SJCRH30 (cell line): ENCODE data around the gene CUL5. TPM values are rescaled to one million over a fixed set of nuclear protein-coding genes. Genes with fewer than 3 reads are reported as not detected.
"Not testable (repeated sequence)": the region's sequence is repeated elsewhere in the genome, so short reads cannot be mapped to it uniquely, and the experiment has no call there.

Experiments
- DNase-seq, 2 experiments: peaks; one replicate each; pipeline ENCODE4 v3.0.0-alpha.2; 2015 to 2020
- H3K27ac ChIP-seq: fragments of 250-450 bp; sonication (Bioruptor Pico); 2 replicates; pipeline ENCODE4 v1.5.1; 2020; ENCODE audit warnings: mild to moderate bottlenecking, moderate library complexity
- H3K27me3 ChIP-seq: fragments of 250-450 bp; sonication (Bioruptor Pico); 2 replicates; pipeline ENCODE4 v1.5.1; 2020; ENCODE audit warnings: mild to moderate bottlenecking, moderate library complexity
- H3K36me3 ChIP-seq: fragments of 250-450 bp; sonication (Bioruptor Pico); 2 replicates; pipeline ENCODE4 v1.5.1; 2020; ENCODE audit warnings: mild to moderate bottlenecking, moderate library complexity
- H3K4me1 ChIP-seq: fragments of 250-450 bp; sonication (Bioruptor Pico); 2 replicates; pipeline ENCODE4 v1.5.1; 2020; ENCODE audit warnings: mild to moderate bottlenecking, moderate library complexity
- H3K4me3 ChIP-seq: fragments of 250-450 bp; sonication (Bioruptor Pico); 2 replicates; pipeline ENCODE4 v1.5.1; 2020; ENCODE audit warnings: mild to moderate bottlenecking, moderate library complexity
- H3K9me3 ChIP-seq: fragments of 250-450 bp; sonication (Bioruptor Pico); replicated peaks from 2 replicates; pipeline ENCODE4 v1.5.1; 2020; ENCODE audit warnings: mild to moderate bottlenecking, moderate library complexity
- total RNA-seq: library from RNA; depleted of rRNA; stranded (reverse); fragments of >200 nt; shearing (Covaris generic); gene quantifications from 2 replicates; pipeline ENCODE4 v1.2.3, GENCODE V29; 2014

The CUL5 gene
- total RNA-seq, 1 experiment from 2014 or later, result 24.0 TPM

DNA sequence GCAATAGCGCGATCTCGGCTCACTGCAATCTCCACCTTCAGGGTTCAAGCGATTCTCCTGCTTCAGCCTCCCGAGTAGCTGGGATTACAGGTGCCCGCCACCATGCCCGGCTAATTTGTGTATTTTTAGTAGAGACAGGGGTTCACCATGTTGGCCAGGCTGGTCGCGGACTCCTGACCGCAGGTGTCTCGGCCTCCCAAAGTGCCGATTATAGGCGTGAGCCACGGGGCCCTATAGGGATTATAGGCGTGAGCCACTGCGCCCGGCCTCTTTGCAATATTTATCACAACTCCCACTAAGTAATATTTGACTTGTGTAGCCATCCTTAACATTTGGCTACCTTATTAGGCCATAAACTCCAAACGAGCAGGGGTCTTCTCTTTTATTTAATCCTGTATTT is 879 bp upstream of the CUL5 start:
- no peaks in the 10 kb centered on the region for H3K27me3 ChIP-seq
- no peak overlapping the region for H3K4me3 ChIP-seq
- H3K4me1 ChIP-seq, result no peaks in the 10 kb centered on the region
- H3K36me3 ChIP-seq, result no peaks in the 10 kb centered on the region
- no peak for DNase-seq
- H3K9me3 ChIP-seq, result no peaks in the 10 kb centered on the region
- no peak overlapping the region for H3K27ac ChIP-seq

DNA sequence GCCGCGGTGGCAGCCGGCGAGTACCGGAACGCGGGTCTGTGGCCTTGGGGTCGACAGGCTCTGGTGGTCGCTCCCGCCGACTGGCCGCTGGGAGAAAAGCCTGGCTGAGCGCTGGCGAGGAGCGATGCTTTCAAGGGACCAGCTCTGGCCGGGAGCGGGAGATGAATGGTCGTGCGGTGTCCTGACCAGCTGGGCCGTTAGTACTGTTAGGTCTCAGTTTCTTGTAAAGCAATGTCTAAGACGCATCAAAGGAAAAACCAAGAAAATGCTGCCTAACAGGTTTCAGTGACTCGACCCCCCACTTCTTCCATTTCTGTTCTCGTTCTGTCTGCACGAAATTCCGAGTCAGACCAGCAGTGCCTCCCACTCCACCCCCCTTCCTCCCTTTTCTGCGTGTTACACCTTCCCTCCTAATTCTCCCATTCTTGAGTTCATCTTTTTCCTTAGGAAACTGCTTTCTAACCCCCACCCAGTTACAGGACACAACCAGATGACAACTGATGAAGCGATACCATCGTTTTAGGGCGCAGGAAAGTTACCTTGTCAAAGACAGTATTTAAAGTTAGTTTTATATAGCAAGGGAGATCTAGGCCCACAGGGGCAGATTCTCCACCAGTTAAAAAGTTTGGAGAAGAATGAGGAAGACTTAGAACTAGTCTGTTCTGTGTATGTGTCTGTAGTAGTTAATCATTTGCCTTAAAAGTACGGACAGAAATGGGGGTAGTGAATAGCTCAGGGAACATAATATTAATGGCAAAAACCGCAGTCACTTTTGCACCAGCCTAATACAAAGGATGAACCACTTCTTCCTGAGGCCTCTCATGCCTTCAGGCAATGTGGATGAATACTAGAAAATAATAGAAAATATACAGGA is 1.0 kb downstream of the CUL5 start:
- Histone ChIP-seq H3K4me3 (peak overlapping the region; percentile 95), H3K27me3 (no peaks in the 10 kb centered on the region), H3K9me3 (no peaks in the 10 kb centered on the region), H3K27ac (peak overlapping the region; percentile 97), H3K36me3 (no peaks in the 10 kb centered on the region), H3K4me1 (no peaks in the 10 kb centered on the region)
- DNase-seq, result peak in 1 of 2 experiments; percentile 8

DNA sequence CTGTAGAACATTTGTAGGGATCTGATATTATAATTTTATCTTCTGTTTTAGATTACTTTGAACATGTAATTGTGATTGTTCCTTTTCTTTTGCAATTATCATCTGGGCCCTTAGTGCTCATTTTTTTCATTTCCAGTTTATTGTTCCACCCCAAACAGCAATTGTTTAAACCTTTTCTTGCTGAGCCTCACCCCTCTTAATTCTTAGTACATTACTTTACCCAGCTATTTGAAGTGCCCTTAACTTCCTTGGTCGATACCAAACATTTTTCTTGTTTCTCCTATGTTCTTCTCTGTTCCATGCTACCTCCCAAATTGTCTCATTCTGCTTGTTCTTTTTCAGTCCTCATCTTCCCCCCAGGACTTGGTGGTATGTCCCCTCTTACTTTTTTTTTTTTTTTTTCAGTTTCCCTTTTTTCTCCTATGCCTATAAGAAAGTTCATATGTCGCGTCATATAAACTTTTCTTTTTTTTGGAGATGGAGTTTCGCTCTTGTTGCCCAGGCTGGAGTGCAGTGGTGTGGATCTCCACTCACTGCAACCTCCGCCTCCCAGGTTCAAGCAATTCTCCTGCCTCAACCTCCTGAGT is 3.5 kb downstream of the CUL5 start:
- DNase-seq, result no peak
- H3K27me3 ChIP-seq, result no peaks in the 10 kb centered on the region
- H3K36me3 ChIP-seq, result no peaks in the 10 kb centered on the region
- H3K27ac ChIP-seq, result no peak overlapping the region
- no peaks in the 10 kb centered on the region for H3K4me1 ChIP-seq
- no peaks in the 10 kb centered on the region for H3K9me3 ChIP-seq
- no peak overlapping the region for H3K4me3 ChIP-seq

DNA sequence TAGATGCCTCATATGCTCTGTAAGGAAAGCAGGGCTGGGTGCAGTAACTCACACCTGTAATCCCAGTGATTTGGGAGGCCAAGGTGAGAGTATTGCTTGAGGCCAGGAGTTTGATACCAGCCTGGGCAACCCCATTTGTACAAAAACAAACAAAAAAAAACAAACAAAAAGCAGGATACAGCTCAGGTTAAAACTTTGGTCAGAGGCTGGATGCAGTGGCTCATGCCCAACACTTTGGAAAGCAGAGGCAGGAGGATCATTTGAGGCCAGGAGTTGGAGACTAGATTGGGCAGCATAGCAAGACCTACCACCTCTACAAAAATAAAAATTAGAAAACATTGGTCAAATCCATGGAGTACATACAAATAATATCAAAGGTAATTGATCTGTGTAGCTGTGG is 7.9 kb downstream of the CUL5 start:
- Histone ChIP-seq H3K4me3 (no peak overlapping the region), H3K27me3 (no peaks in the 10 kb centered on the region), H3K9me3 (no peaks in the 10 kb centered on the region)

DNA sequence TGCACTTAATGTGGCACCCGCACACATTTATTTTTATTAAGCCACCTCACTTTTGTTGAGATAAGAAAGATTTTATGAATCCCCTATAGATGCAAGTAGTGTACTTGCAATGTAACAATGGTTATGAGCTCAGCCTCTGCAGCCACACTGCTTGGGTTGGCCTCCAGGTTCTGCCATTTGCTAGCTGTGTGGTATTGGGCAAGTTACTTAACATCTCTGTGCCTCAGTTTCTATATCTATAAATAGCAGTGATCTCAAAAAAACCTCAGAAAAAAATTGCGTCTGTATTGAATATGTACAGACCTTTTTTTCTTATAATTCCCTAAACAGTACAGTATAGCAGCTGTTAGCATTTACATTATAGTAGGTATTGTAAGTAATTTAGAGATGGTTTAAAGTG is 10.0 kb downstream of the CUL5 start:
- Histone ChIP-seq H3K9me3 (no peaks in the 10 kb centered on the region), H3K27ac (no peak overlapping the region), H3K4me3 (no peak overlapping the region), H3K27me3 (no peaks in the 10 kb centered on the region), H3K36me3 (no peaks in the 10 kb centered on the region), H3K4me1 (no peaks in the 10 kb centered on the region)
- no peak for DNase-seq

More for the DNA sequence above, 7.9 kb downstream of the CUL5 start:
- no peak for DNase-seq
- no peak overlapping the region for H3K27ac ChIP-seq
- no peaks in the 10 kb centered on the region for H3K4me1 ChIP-seq
- H3K36me3 ChIP-seq, result no peaks in the 10 kb centered on the region

DNA sequence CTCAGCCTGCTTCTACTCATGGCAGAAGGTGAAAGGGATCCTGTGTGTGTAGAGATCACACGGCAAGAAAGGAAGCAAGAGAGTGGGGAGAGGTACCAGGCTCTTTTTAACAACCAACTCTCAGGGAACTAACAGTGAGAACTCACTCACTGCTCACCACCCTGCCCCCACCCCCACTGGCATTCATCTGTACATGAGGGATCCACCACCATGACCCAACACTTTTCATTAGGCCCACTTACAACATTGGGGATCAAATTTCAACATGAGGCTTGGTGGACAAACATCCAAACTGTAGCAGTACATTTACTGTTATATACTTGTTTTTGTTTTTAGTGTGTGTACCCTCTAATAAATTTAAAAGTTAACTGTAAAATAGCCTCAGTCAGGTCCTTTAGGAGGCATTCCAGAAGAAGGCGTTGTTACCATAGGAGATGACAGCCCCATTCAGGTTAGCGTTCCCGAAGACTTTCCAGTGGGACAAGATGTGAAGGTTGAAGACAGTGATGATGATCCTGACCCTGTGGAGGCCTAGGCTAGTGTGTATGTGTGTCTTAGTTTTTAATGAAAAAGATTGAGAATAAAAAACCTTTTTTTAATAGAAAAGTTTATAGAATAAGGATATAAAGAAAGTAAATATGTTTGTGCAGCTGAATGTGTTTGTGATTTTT is 11.3 kb downstream of the CUL5 start:
- Histone ChIP-seq H3K27me3 (no peaks in the 10 kb centered on the region), H3K4me1 (no peaks in the 10 kb centered on the region), H3K27ac (no peak overlapping the region), H3K9me3 (no peaks in the 10 kb centered on the region), H3K4me3 (no peak overlapping the region), H3K36me3 (no peaks in the 10 kb centered on the region)
- DNase-seq, result peak; percentile 5 to 9

DNA sequence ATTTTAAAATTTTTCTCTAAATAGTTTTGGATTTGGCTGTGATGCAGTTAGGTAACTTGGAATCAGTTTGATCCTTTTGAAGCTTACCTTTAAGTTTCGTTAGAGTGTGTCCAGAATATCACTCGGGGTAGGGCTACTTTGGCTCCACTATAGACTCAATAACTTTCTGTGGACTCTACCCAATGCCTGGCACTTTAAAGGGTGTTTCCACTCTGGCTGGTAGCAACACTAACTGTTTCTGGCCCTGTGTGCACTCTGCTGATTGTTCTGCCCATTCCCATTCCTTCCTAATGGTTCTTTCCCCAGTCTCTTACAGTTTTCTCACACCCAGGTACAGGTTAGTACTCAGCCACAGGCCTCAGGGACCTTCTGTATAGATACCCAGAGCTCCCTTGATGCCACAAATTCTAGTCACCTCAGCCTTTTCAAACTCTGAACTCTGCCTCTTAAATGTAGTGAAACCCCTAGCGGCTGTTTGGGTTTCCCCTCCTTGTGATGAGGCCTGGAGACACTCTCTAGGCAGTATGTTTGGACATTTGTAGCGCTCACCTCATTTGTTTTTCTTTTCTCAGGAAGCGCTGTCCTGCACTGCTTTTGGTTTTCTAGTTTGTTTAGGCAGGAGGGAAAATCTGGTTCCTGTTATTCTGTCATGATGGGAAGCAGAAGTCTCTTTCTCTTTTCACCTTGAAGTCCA is 16.8 kb downstream of the CUL5 start:
- H3K9me3 ChIP-seq, result no peaks in the 10 kb centered on the region
- no peaks in the 10 kb centered on the region for H3K4me1 ChIP-seq
- H3K36me3 ChIP-seq, result no peaks in the 10 kb centered on the region
- no peaks in the 10 kb centered on the region for H3K27me3 ChIP-seq
- H3K4me3 ChIP-seq, result no peak overlapping the region
- H3K27ac ChIP-seq, result no peak overlapping the region
- DNase-seq, result no peak

DNA sequence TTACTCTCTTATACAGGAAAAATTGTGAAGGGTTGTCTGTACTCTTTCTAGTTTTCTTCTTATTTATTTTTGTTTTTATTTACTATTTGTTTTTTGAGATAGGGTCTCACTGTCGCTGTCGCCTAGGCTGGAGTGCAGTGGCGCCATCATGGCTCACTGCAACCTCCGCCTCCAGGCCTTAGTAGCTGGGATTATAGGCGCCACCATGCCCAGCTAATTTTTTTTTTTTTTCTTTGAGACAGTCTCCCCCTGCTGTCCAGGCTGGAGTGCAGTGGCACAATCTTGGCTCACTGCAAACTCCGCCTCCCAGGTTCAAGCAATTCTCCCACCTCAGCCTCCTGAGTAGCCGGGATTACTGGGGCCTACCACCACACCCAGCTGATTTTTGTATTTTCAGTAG is 18.4 kb downstream of the CUL5 start:
- Histone ChIP-seq H3K27ac (no peak overlapping the region), H3K36me3 (no peaks in the 10 kb centered on the region), H3K27me3 (no peaks in the 10 kb centered on the region), H3K4me1 (no peaks in the 10 kb centered on the region), H3K9me3 (peaks cover 4% of the 10 kb centered on the region; the same call in 1 of the 2 replicates), H3K4me3 (no peak overlapping the region)
- DNase-seq, result no peak

DNA sequence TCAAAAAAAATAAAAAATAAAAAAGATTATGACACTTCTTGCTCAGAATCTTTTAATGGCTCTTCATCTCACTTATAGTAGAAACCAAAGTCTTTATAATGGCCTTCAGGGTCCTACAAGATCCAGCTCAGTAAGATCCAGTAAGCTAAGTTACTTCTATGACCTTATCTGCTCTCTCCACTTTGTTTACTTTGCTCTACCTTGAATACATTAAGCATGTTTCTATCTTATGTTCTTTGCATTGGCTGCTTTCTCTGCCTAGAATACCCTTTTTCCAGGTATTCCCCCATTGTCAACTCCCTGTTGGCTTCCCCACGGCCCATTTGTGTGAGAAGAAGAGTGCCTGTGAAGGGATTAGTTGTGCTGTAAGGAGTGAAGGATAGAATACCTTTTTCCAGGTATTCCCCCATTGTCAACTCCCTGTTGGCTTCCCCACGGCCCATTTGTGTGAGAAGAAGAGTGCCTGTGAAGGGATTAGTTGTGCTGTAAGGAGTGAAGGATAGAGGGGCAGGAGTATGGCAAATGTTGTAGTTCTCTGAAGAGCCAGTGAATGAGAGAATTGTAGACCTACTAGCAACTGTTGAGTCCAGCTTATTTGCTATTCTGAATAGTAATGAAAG is 20.2 kb downstream of the CUL5 start:
- not testable (repeated sequence) for H3K27me3 ChIP-seq

DNA sequence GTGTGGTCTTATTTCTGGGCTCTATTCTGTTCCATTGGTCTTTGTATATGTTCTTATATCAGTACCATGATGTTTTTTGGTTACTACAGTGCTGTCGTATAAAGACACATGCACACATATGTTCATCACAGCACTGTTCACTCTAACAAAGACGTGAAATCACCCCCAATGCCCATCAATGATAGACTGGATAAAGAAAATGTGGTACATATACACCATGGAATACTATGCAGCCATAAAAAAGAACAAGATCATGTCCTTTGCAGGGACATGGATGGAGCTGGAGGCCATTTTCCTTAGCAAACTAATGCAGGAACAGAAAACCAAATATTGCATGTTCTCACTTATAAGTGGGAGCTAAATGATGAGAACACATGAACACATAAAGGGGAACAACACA is 22.9 kb downstream of the CUL5 start:
- H3K9me3 ChIP-seq, H3K27ac ChIP-seq, H3K36me3 ChIP-seq, H3K27me3 ChIP-seq, H3K4me1 ChIP-seq, DNase-seq, H3K4me3 ChIP-seq: not testable (repeated sequence)

More for the DNA sequence above, 20.2 kb downstream of the CUL5 start:
- DNase-seq, H3K4me1 ChIP-seq, H3K4me3 ChIP-seq, H3K27ac ChIP-seq, H3K36me3 ChIP-seq, H3K9me3 ChIP-seq: not testable (repeated sequence)

DNA sequence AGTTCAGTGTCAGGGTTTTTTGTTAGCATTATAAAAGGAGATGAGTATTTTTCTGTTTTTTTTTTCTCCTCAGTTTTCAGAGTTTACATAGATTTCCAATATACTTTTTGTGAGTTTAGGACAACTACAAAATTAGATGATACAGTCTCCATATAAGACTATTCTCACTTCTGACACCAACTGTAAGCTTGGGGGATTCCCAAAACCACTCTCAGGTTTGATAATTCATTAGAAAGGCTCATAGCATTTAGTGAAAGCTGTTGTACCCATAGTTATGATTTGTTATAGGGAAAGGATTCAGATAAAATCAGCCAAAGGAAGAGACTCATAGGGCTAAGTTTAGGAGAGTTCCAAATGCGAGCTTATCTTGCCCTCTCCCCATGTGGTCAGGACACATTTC is 24.1 kb downstream of the CUL5 start:
- Histone ChIP-seq H3K27me3 (no peaks in the 10 kb centered on the region), H3K9me3 (peaks cover 4% of the 10 kb centered on the region; the same call in 1 of the 2 replicates), H3K4me1 (no peaks in the 10 kb centered on the region), H3K4me3 (no peak overlapping the region), H3K36me3 (peaks cover 3% of the 10 kb centered on the region; the same call in 1 of the 2 replicates), H3K27ac (no peak overlapping the region)
- no peak for DNase-seq

DNA sequence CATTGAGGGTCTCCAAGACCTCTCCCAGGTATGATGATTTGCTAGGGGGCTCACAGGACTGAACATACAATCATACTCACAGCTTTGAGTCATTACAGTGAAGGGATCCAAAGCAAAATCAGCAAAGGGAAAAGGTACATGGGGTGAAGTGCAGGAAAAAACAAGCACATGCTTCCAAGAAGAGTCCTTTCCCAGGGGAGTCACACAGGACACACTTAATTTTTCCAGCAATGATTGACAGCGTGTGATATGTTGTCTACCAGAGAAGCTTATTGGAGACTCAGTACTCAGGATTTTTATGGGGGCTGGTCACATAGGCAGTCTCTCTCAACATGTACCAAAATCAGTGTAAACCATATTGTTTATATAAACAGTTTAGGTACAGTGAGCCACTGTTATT is 25.3 kb downstream of the CUL5 start:
- DNase-seq, result no peak
- H3K36me3 ChIP-seq, result peaks cover 3% of the 10 kb centered on the region; the same call in 1 of the 2 replicates

DNA sequence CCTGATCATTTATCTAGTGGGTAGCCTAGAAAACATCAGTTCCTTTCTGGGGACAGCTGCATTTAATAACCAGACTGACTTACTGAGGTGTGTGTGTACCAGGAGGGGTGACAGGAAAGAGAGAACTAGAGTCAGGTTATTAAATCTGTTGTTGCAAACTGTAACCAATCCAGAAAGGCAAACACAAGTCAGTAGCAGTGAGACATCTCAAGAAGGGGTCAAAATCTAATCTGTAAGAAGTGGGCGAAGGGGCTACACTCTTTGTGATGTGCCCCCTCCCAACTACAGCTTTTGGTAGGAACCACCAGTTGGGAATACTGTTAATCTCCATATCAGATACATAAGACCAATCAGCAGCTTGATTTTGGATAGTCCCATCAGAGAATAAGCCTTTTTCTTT is 26.3 kb downstream of the CUL5 start:
- H3K27ac ChIP-seq, result no peak overlapping the region
- peaks cover 3% of the 10 kb centered on the region; the same call in 1 of the 2 replicates for H3K36me3 ChIP-seq
- no peaks in the 10 kb centered on the region for H3K27me3 ChIP-seq
- H3K9me3 ChIP-seq, result peaks cover 4% of the 10 kb centered on the region; the same call in 1 of the 2 replicates
- H3K4me1 ChIP-seq, result no peaks in the 10 kb centered on the region
- H3K4me3 ChIP-seq, result no peak overlapping the region
- no peak for DNase-seq

More for the DNA sequence above, 25.3 kb downstream of the CUL5 start:
- no peaks in the 10 kb centered on the region for H3K27me3 ChIP-seq
- no peak overlapping the region for H3K4me3 ChIP-seq
- peaks cover 4% of the 10 kb centered on the region; the same call in 1 of the 2 replicates for H3K9me3 ChIP-seq
- no peak overlapping the region for H3K27ac ChIP-seq
- no peaks in the 10 kb centered on the region for H3K4me1 ChIP-seq

DNA sequence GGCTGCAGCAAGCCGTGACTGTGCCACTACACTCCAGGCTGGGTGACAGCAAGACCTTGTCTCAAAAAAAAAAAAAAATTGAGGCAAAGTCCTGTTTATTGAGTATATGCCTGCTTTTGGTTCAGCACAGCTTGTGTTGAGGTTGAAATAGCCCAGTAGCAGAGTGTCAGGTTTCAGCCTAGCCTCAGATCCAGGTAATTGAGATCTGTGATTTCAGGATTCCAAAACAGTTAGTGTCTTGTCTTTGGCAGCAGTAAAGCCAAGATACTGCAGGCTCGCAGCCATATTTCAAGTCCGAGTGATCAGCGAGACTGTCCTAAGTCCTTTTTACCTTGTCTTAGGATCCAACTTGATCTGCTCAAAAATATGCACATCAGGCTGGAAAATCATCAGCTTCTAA is 27.0 kb downstream of the CUL5 start:
- DNase-seq, result no peak
- H3K4me3 ChIP-seq, result no peak overlapping the region
- H3K36me3 ChIP-seq, result peaks cover 3% of the 10 kb centered on the region; the same call in 1 of the 2 replicates
- H3K4me1 ChIP-seq, result no peaks in the 10 kb centered on the region
- no peak overlapping the region for H3K27ac ChIP-seq
- H3K27me3 ChIP-seq, result no peaks in the 10 kb centered on the region
- H3K9me3 ChIP-seq, result peaks cover 4% of the 10 kb centered on the region; the same call in 1 of the 2 replicates
